Stimulated activated CD8-positive, alpha-beta memory T cell treated with anti-CD3 and anti-CD28 coated beads, Interleukin-7, amount 100 ng/mL, for 1 hour (primary cell): ENCODE results near the gene SH2D2A.
A peak's percentile ranks its signal among the peaks of the same experiment; 100 is the strongest.
"Not testable (repeated sequence)": the region's sequence is repeated elsewhere in the genome, so short reads cannot be mapped to it uniquely, and the experiment has no call there.

Experiments used
- DNase-seq, 2 donors: peaks; one replicate each; pipeline ENCODE4 v3.0.0-alpha.2; 2020; ENCODE audit warnings: low read depth in 2 of 2

The SH2D2A gene

DNA sequence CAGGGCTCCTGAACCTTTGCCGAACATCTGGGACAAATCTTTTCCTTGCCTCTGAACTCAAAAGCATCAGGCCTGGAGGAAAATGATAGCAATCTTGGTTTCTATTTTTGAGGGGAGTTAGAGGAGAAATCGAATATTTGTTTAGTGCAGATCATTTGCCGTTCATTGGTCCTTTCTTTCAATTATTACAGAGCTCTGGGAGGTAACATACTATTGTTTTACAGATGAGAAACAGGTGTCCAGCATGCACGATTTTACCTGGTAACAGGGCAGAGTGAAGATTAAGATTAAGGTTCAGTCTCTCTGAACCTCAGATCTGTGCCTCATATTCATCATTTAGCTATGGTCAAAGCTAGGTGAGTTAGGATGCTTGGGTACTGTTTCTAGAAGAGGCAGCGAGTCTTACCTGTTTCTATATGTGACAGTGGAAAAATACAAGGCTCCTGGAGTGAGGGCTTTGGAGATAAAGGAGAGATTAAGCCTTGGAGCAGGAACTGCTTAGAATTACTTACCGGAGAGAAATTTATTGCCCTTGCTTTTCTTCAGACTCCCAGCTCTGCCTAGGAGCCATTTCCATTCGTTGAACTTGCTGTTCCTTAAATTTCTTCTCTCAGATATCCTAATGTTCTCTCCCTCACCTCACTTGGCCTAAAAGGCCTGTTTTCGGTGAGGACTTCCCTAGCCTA is 47.9 kb downstream of the SH2D2A start:
- DNase-seq: no peak

DNA sequence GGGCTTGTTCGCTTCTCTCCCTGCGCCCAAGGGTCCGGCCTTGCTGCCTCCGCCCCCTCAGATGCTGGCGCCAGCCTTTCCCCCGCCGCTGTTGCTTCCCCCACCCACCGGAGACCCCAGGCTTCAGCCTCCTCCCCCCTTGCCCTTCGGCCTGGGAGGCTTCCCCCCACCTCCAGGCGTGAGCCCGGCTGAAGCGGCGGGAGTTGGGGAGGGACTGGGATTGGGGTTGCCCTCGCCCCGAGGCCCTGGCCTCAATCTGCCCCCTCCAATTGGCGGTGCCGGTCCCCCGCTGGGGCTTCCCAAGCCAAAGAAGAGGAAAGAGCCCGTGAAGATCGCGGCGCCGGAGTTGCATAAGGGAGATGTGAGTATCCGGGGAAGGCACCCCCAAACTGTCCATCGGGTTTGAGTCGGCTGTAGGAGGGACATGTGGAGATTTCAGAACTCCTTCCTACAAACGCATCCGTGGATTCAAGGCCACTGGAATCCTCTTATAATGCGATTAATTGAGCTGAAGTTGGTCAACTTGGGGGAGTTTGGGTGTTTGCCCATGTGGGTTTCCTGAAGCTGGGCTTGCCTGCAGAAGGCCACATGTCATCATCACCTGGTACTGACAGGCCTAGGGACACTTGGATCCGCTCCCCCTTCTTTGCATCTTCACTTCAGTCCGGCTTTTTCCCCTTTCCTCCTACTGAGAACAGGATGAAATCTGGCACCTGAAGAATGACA is 48.6 kb downstream of the SH2D2A start:
- no peak for DNase-seq

DNA sequence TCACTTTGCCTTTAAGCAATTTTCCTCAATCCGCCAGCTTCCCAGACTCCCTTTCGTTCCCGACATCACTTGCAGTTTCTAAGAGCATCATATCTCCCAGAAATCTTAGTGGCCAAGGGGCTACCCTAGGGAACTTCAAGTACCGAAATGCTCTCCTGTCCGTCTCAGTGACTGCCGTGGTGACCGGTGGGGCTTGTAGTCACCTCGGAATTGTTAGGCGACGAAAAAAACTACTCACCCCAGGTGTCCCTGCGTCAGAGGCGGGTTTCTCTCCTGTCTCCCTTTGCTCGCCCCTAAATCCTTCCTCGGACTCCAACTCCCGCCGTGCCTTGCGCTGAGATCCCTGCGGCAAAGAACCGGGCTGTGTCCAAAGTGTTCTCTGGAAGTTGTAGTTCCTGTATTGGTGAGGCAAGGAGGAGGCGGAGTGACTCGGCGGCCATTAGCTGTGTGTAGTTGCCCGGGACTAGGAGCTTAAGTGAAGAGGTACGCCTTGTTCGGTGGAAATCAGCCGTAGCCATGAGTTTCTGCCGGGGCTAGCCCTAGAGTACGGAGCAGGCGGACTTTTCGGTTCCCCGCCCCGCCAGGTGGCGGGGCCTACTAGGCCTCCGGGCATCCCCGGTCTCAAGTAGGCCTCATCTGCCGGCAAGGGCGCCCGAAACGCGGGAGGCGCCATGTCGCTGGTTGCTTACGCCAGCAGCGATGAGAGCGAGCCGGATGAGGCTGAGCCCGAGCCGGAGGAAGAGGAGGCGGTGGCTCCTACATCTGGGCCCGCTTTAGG is 49.4 kb downstream of the SH2D2A start, which contains the start of gene PRCC:
Gene PRCC, plus strand, starts transcription at position 435 of the 778 bp plus-strand sequence. Its CDS starts 237 bp downstream, at position 672.
- peak; percentile 89 to 91 for DNase-seq

DNA sequence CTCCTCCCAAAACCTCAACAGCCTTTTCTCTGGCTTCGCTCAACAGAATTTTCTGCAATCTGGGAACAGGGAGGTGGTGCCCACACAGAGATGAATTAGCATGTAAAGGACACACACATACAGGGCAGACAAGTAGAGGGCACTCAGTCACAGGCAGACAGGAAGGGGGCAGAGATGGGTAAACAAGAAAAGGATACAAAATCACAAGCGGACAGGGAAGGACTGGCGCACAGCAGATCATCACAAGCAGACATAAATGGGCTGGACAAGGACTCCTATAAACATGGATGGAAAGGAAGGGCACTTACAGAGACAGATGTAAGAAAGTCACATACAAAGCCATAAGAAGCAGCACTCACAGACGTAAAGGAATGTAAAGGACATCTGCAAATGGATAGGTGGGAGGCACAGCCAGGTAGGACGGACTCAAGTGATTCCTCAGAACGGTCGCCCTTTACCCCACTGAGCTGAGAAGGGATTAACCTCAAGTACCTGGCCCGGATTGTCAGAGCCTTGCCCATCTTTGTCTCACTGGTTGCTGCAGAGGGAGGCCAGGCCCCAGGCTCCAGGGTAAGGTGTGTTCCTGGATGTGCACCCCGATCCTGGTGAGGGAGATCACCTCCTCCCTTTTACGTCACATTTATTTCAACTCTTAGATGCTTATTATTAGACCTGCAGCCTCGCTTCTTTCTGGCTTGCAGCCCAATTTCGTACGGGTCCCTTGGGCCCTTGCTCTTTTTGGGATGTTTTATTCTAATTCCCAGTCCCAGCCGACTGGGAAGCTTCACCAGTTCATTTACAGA is 50.1 kb downstream of the SH2D2A start:
- no peak for DNase-seq

DNA sequence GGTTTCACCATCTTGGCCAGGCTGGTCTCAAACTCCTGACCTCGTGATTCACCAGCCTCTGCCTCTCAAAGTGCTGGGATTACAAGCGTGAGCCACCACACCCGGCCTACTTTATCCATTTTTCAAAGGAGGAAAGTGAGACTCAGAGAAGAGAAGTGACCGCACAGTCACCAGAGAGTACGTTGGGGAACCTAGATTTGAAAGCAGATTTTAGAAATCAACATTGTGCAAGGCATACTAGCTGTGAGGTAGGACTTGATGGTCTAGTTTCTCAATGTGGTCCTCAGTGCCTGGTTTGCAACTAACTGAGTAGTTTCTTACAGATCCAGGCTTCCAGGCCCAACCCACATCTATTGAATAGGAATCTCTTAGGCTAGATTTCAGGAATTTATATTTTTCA is 51.0 kb downstream of the SH2D2A start:
- DNase-seq: no peak

DNA sequence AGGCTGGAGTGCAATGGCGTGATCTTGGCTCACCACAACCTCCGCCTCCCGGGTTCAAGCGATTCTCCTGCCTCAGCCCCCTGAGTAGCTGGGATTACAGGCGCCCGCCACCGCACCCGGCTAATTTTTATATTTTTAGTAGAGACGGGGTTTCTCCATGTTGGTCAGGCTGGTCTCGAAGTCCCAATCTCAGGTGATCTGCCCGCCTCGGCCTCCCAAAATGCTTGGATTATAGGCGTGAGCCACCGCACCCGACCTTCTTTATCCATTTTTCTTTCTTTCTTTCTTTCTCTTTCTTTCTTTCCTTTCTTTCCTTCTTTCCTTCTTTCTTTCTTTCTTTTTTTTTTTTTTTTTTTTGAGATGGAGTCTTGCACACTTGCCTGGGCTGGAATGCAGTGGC is 51.5 kb downstream of the SH2D2A start:
- DNase-seq: not testable (repeated sequence)

DNA sequence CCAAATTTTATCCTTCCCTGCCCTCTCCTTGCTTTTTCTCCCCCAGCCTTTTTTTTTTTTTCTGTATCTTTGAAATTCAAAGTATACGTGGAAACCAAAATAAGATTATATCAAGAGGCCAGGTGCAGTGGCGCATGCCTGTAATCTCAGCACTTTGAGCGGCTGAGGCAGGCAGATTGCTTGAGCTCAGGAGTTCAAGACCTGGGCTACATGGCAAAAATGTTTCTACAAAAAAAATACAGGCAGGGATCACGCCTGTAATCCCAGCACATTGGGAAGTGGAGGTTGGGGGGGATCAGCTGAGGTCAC is 55.9 kb downstream of the SH2D2A start:
- DNase-seq: no peak

DNA sequence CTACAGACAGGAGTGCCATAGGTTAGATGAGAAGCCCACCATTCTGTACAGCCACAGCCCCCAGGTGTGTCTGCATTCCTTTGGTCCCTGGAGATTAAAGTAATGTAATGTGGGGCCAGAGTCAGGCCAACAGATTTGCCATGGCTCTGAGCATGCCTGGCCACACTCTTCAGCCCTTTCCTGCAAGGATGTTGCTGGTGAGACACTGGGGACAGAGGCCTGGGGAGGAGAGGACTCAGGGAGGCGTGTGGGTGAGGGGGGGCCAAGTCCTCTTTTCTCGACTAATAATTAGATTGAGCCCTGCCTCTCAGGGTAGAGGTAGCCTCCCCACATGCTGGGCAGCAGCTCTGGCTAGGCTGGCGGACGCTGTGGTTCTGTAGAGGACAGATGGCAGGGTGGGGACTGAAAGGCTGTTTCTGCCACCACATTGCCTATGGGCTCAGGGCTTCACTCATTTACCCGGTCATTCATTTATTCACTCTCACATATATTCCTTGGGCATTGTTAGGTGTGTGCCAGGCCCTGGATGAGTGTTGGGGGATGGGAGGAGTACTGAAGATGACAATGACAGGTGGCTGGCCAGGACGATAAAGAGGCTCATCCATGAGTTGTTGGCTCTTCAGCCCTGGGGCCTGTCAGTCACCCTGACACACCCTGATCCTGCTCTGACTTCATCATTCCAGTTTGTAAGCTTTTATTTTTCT is 56.4 kb downstream of the SH2D2A start:
- no peak for DNase-seq

DNA sequence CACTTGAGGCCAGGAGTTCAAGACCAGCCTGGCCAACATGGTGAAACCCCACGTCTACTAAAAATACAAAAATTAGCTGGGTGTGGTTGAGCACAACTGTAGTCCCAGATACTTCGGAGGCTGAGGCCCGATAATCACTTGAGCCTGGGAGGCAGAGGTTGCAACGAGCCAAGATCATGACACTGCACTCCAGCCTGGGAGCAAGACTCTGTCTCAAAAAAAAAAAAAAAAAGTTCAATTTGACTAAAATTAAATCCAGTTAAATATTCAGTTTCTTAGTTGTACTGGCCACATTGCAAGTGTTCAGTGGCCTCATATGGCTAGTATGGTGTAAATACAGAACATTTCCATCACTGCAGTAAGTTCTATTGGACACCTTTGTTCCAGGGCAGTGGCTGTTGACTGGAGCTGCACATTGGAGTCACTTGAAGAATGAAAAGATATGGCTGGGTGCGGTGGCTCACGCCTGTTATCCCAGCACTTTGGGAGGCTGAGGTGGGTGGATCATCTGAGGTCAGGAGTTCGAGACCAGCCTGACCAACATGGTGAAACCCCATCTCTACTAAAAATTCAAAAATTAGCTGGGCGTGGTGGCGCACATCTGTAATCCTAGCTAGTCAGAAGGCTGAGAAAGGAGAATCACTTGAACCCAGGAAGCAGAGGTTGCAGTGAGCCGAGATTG is 58.9 kb downstream of the SH2D2A start:
- not testable (repeated sequence) for DNase-seq

DNA sequence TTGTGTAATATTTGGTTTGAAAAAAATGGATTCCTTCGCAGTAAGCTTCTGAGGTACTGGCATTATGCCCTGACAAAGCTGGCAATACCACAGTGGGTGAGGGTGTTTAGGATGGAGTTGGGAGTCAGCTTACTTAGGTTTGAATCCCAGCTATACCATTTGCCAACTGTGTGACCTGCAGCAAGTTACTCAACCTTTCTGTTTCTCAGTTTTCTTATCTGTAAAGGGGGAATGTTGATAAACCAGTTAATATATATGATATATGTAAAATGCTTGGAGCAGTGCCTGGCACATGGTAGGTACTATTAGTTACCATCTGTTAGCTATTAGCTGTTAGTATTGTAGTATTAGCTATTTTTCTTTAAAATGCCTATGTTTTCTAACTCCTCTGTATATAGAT is 60.3 kb downstream of the SH2D2A start:
- DNase-seq: no peak
